Medulla oblongata (tissue), 1 donor: ENCODE results near the gene FAM237B.

Source experiments
- DNase-seq: peaks from one replicate; pipeline ENCODE4 v3.0.0-alpha.2; 2015; ENCODE audit errors: extremely low spot score

The FAM237B gene

GRCh38 chr7:90290244-90291113 lies 30.6 kb downstream of the FAM237B start:
- no peak for DNase-seq

- DNase-seq: no peak
Observed at GRCh38 chr7:90288154-90288553, 33.0 kb downstream of the FAM237B start.

- DNase-seq: no peak
Observed at GRCh38 chr7:90276033-90276728, 44.9 kb downstream of the FAM237B start.

GRCh38 chr7:90274161-90274560 lies 46.9 kb downstream of the FAM237B start:
- no peak for DNase-seq

- DNase-seq: no peak
Observed at GRCh38 chr7:90272242-90272641, 48.9 kb downstream of the FAM237B start.

- no peak for DNase-seq
Observed at GRCh38 chr7:90271753-90272152, 49.4 kb downstream of the FAM237B start.

- DNase-seq: no peak
Observed at GRCh38 chr7:90270431-90271178, 50.5 kb downstream of the FAM237B start.

- no peak for DNase-seq
Observed at GRCh38 chr7:90269163-90269562, 51.9 kb downstream of the FAM237B start.

GRCh38 chr7:90267263-90267858 lies 53.7 kb downstream of the FAM237B start:
- DNase-seq: no peak

- no peak for DNase-seq
Observed at GRCh38 chr7:90266808-90267207, 54.3 kb downstream of the FAM237B start.
